B cell (primary cell): Measurements from ENCODE around the gene GPR180. TPM values are rescaled to one million over a fixed set of nuclear protein-coding genes. Genes with fewer than 3 reads are reported as not detected.

Experiments
- ATAC-seq: fragments of 200-7000 bp; cut with Tn5 transposase; one replicate; pipeline ENCODE4 v1.10.0; 2021; ENCODE audit warnings: low read depth, mild to moderate bottlenecking, moderate number of reproducible peaks, moderate library complexity
- CTCF ChIA-PET: fragments of 350-600 bp; sonication (Branson Sonifier 250); formaldehyde crosslinking; loops from one replicate; lab custom pipeline; 2021; ENCODE audit warnings: antibody characterized with exemption, inconsistent platforms; lab: Charles Lee
- POLR2A ChIA-PET: fragments of 350-600 bp; sonication (Branson Sonifier 250); formaldehyde crosslinking; loops from one replicate; lab custom pipeline; 2021; ENCODE audit warnings: antibody characterized with exemption; lab: Charles Lee
- DNase-seq: peaks from one replicate; pipeline ENCODE4 v3.0.0; 2013
- H2AFZ ChIP-seq: 2 replicates; pipeline ENCODE4 v1.6.1; 2012; ENCODE audit warnings: mild to moderate bottlenecking, low read depth, low read length; ENCODE audit not compliant: insufficient read depth, poor library complexity, severe bottlenecking
- H3K27ac ChIP-seq, 2 donors: 1 replicate in 1 of 2; 2 replicates in 1 of 2; pipeline ENCODE4 v1.5.1; 2012 to 2013; ENCODE audit warnings: low read length in 2 of 2, mild to moderate bottlenecking in 2 of 2, moderate library complexity in 1 of 2
- H3K27me3 ChIP-seq, 4 experiments: fragments of 200-600 bp in 1 of 4; sonication (generic) in 1 of 4; replicated peaks in 1 of 4; 1 replicate in 2 of 4; 2 replicates in 2 of 4; pipeline versions ENCODE4 v1.6.1 to v1.7.0; 2013 to 2016; ENCODE audit warnings: low read length in 3 of 4, mild to moderate bottlenecking in 2 of 4, mixed read lengths in 1 of 4, moderate library complexity in 1 of 4; ENCODE audit not compliant: insufficient read depth in 4 of 4, control insufficient read depth in 3 of 4; ENCODE audit errors: control extremely low read depth in 1 of 4
- H3K36me3 ChIP-seq, 2 experiments: replicated peaks in 1 of 2; 1 replicate in 1 of 2; 2 replicates in 1 of 2; pipeline versions ENCODE4 v1.6.1 to v1.7.1; 2013; ENCODE audit warnings: low read length in 1 of 2; ENCODE audit not compliant: insufficient read depth in 2 of 2, control insufficient read depth in 1 of 2; ENCODE audit errors: control extremely low read depth in 1 of 2, extremely low read depth in 1 of 2
- H3K4me1 ChIP-seq, 2 donors: fragments of 200-600 bp in 1 of 2; sonication (generic) in 1 of 2; 1 replicate in 1 of 2; 2 replicates in 1 of 2; pipeline versions ENCODE4 v1.5.1 to v1.6.1; 2013 to 2017; ENCODE audit warnings: low read length in 2 of 2; ENCODE audit not compliant: control insufficient read depth in 2 of 2, insufficient read depth in 2 of 2
- H3K4me2 ChIP-seq: replicated peaks from 2 replicates; pipeline ENCODE3; 2012; ENCODE audit warnings: mild to moderate bottlenecking, low read depth, low read length; ENCODE audit not compliant: poor library complexity, severe bottlenecking
- H3K4me3 ChIP-seq, 5 experiments: fragments of 200-600 bp in 1 of 5; sonication (generic) in 1 of 5; 1 replicate in 3 of 5; 2 replicates in 2 of 5; pipeline versions ENCODE4 v1.5.1 to v1.7.0; 2011 to 2016; ENCODE audit warnings: low read length in 4 of 5, mild to moderate bottlenecking in 4 of 5, low read depth in 2 of 5, control low read depth in 1 of 5, moderate library complexity in 1 of 5; ENCODE audit not compliant: insufficient read depth in 1 of 5; ENCODE audit errors: control extremely low read depth in 1 of 5, extremely low read depth in 1 of 5
- H3K79me2 ChIP-seq: fragments of 200-600 bp; sonication (generic); one replicate; pipeline ENCODE4 v1.6.0; 2016; ENCODE audit warnings: low read length; ENCODE audit not compliant: control insufficient read depth, insufficient read depth
- H3K9ac ChIP-seq: fragments of 200-600 bp; sonication (generic); 2 replicates; pipeline ENCODE4 v1.6.1; 2017; ENCODE audit warnings: mild to moderate bottlenecking, low read length, moderate library complexity
- H3K9me3 ChIP-seq, 3 donors: one replicate each; pipeline versions ENCODE4 v1.6.1 to v1.7.1; 2013; ENCODE audit warnings: low read length in 2 of 3; ENCODE audit not compliant: control insufficient read depth in 2 of 3, insufficient read depth in 1 of 3; ENCODE audit errors: control extremely low read depth in 1 of 3
- H4K20me1 ChIP-seq: 2 replicates; pipeline ENCODE4 v1.6.0; 2012; ENCODE audit warnings: mild to moderate bottlenecking, low read length; ENCODE audit not compliant: insufficient read depth, control insufficient read depth, poor library complexity, severe bottlenecking
- H3K27ac Mint-ChIP-seq: one replicate; pipeline ENCODE4 v1.8.0; 2021; ENCODE audit warnings: mixed read lengths
- H3K27me3 Mint-ChIP-seq: one replicate; pipeline ENCODE4 v1.8.0; 2021; ENCODE audit warnings: mixed read lengths
- H3K4me1 Mint-ChIP-seq: one replicate; pipeline ENCODE4 v1.8.0; 2021; ENCODE audit warnings: mixed read lengths
- H3K4me3 Mint-ChIP-seq: one replicate; pipeline ENCODE4 v1.8.0; 2021; ENCODE audit warnings: mixed read lengths
- H3K9me3 Mint-ChIP-seq: one replicate; pipeline ENCODE4 v1.8.0; 2022; ENCODE audit warnings: mixed read lengths; ENCODE audit not compliant: insufficient read depth
- EZH2 ChIP-seq: IDR thresholded peaks from 2 replicates; pipeline ENCODE4 v1.6.1; 2012; ENCODE audit warnings: borderline replicate concordance, low read depth, mild to moderate bottlenecking, moderate library complexity, low read length; ENCODE audit not compliant: insufficient read depth, poor library complexity, severe bottlenecking
- WGBS: methylation state at CpG from one replicate; pipeline ENCODE4 v1.1.5; 2013; ENCODE audit warnings: missing lambda C conversion rate; ENCODE audit not compliant: insufficient coverage; 5-methylcytosine and 5-hydroxymethylcytosine counted together
- intact Hi-C: fragments of 100-400 bp; cut with micrococcal nuclease; formaldehyde crosslinking; loops from one replicate; pipeline ENCODE4 v1.10.0; 2022
- polyA minus RNA-seq: library from RNA; depleted of rRNA, polyadenylated mRNA; stranded (reverse); fragments of >200 nt; gene quantifications from 2 replicates; pipeline ENCODE4 v1.2.3, GENCODE V29; 2012
- polyA plus RNA-seq: library from polyadenylated mRNA; depleted of rRNA; stranded (reverse); fragments of >200 nt; gene quantifications from 2 replicates; pipeline ENCODE4 v1.2.3, GENCODE V29; 2012
- total RNA-seq, 2 donors: library from RNA; stranded (reverse); fragments of 120-200 nt in 1 of 2; gene quantifications; 1 replicate in 1 of 2; 2 replicates in 1 of 2; pipeline versions ENCODE4 v1.2.3 to v1.2.4, GENCODE V29; 2013 to 2022
- TF ChIP-seq, protein P1 (sequence below): fragments of 200-600 bp; IDR thresholded peaks from one replicate; pipeline ENCODE4 v1.8.0; 2022; ENCODE audit warnings: antibody characterized with exemption, mild to moderate bottlenecking

The GPR180 gene
- 4.7 and 5.8 TPM in 2 replicates for total RNA-seq
- 5.0 TPM for total RNA-seq (2013)
- polyA plus RNA-seq = 1.2 TPM in 2 replicates
- 1.8 TPM in 2 replicates for polyA minus RNA-seq

DNA sequence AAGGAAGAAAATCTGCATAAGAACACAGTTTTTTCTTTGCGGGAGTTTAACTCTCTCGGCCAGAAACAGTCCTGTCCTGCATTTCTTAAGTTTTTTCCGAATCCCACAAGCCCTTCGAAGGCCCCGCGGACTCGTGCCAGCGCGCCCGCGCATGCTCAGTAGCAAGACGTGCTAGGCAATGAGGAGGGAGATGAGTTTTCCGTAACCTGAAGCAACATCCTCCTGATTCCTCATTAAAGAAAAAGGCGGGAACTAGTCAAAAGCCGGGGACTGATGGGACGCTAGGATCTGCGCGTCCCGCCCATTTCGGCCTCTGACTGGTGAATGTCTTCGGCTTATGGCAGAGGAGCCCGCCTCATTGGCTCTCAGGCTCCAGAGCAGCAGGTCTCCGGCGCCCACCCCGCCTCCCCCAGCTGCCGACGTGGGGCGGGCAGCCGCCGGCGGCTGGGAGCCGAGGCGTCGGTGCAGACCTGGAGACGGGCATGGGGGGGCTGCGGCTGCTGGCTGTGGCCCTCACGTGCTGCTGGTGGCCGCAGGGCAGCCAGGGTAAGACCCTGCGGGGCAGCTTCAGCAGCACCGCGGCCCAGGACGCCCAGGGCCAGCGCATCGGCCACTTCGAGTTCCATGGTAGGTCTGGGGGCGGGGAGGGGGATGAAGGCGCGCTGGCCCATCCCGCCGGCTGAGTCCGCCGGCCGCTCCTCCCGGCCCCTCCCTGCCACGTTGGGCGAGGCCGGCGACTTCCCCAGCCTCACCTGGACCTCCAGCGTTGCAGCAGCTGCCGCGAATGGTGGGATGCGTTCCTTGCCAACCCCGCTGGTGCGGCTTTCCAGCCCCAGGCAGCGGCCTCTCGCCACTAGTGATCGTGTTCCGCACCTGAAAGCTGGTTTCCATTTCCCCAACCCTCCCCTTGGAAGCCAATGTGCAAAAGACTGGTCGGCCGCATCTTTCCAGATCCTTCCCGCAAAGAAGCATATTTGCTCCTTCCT is at the start of gene GPR180:
Gene GPR180 (plus strand): TSS at position 412 of the 986 bp plus-strand sequence. CDS start 71 bp downstream, at position 483.
- peaks cover 24% of the 10 kb centered on the region for H3K4me1 Mint-ChIP-seq
- intact Hi-C loops = loop anchor here (1.0 to 2.0 kb wide), 2 partner anchors 52 to 1075 kb away; partner anchors contain the start of gene DNAJC3
- Histone ChIP-seq H3K36me3 (peaks cover 0 to 7% of the 10 kb centered on the region in 2 experiments), H4K20me1 (no peaks in the 10 kb centered on the region), H3K27me3 (no peaks in the 10 kb centered on the region), H3K9me3 (no peaks in the 10 kb centered on the region), H2AFZ (peak within 1 kb of the TSS; percentile 93), H3K27ac (peak within 1 kb of the TSS; percentile 44 to 67), H3K4me3 (peak within 1 kb of the TSS; percentile 41 to 89 (median 79)), H3K4me1 (peaks cover 7 to 10% of the 10 kb centered on the region in 2 donors), H3K4me2 (peak within 1 kb of the TSS; percentile 93), H3K9ac (peak within 1 kb of the TSS; percentile 84), H3K79me2 (peaks cover 4% of the 10 kb centered on the region)
- under 1% methylated on average over 68 of the region's 71 CpGs for WGBS
- TF ChIP-seq, protein P1, sequence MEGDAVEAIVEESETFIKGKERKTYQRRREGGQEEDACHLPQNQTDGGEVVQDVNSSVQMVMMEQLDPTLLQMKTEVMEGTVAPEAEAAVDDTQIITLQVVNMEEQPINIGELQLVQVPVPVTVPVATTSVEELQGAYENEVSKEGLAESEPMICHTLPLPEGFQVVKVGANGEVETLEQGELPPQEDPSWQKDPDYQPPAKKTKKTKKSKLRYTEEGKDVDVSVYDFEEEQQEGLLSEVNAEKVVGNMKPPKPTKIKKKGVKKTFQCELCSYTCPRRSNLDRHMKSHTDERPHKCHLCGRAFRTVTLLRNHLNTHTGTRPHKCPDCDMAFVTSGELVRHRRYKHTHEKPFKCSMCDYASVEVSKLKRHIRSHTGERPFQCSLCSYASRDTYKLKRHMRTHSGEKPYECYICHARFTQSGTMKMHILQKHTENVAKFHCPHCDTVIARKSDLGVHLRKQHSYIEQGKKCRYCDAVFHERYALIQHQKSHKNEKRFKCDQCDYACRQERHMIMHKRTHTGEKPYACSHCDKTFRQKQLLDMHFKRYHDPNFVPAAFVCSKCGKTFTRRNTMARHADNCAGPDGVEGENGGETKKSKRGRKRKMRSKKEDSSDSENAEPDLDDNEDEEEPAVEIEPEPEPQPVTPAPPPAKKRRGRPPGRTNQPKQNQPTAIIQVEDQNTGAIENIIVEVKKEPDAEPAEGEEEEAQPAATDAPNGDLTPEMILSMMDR = no peak
- TF ChIP-seq EZH2 = no peak
- DNase-seq (peak; percentile 93), ATAC-seq (peak; percentile 99)
- CTCF ChIA-PET = interaction anchor here (0.7 to 1.0 kb wide), 3 partner anchors 16 to 53 kb away, joined by 3 read pairs; no protein-coding TSS in a partner anchor
- H3K27me3 Mint-ChIP-seq = no peaks in the 10 kb centered on the region
- POLR2A ChIA-PET = interaction anchor here (0.7 to 2.8 kb wide), 2 partner anchors 35 to 53 kb away, joined by 7 to 17 read pairs; no protein-coding TSS in a partner anchor
- H3K4me3 Mint-ChIP-seq = peak within 1 kb of the TSS; percentile 92
- peak within 1 kb of the TSS; percentile 94 for H3K27ac Mint-ChIP-seq
- H3K9me3 Mint-ChIP-seq = no peaks in the 10 kb centered on the region
